Measurements from ENCODE around the gene DES. TPM values are rescaled to one million over a fixed set of nuclear protein-coding genes. Genes with fewer than 3 reads are reported as not detected.

The DES gene
- polyA plus RNA-seq, 4 donors: 7.4 to 9.3 (median 8.1) TPM

GRCh38 chr2:219419012-219419324, 791 bp downstream of the DES start:
- DNase-seq (ENCODE audit: low read depth in 4 of 4, low spot score in 2 of 4): no peak

- no peak for DNase-seq (ENCODE audit: low read depth in 4 of 4, low spot score in 2 of 4)
These were observed 1.4 kb downstream of the DES start for GRCh38 chr2:219419331-219420197.

- no peak for DNase-seq (ENCODE audit: low read depth in 4 of 4, low spot score in 2 of 4)
These were observed 2.5 kb downstream of the DES start for GRCh38 chr2:219420687-219421086.

GRCh38 chr2:219421323-219421722, 3.1 kb downstream of the DES start:
- DNase-seq (ENCODE audit: low read depth in 4 of 4, low spot score in 2 of 4): no peak

- no peak for DNase-seq (ENCODE audit: low read depth in 4 of 4, low spot score in 2 of 4)
These were observed 4.9 kb downstream of the DES start for GRCh38 chr2:219422952-219423534.

- no peak for DNase-seq (ENCODE audit: low read depth in 4 of 4, low spot score in 2 of 4)
These were observed 5.6 kb downstream of the DES start for GRCh38 chr2:219423652-219424377.

- no peak for DNase-seq (ENCODE audit: low read depth in 4 of 4, low spot score in 2 of 4)
These were observed 7.3 kb downstream of the DES start for GRCh38 chr2:219425238-219426067.

- DNase-seq (ENCODE audit: low read depth in 4 of 4, low spot score in 2 of 4): no peak
These were observed 7.9 kb downstream of the DES start for GRCh38 chr2:219426068-219426443.

- no peak for DNase-seq (ENCODE audit: low read depth in 4 of 4, low spot score in 2 of 4)
These were observed 8.5 kb downstream of the DES start for GRCh38 chr2:219426534-219427136.

GRCh38 chr2:219428469-219428868, 10.3 kb downstream of the DES start:
- no peak for DNase-seq (ENCODE audit: low read depth in 4 of 4, low spot score in 2 of 4)

GRCh38 chr2:219429958-219430606, 11.9 kb downstream of the DES start:
- DNase-seq (ENCODE audit: low read depth in 4 of 4, low spot score in 2 of 4): no peak

GRCh38 chr2:219430633-219431615, 12.7 kb downstream of the DES start:
- DNase-seq (ENCODE audit: low read depth in 4 of 4, low spot score in 2 of 4): no peak

- no peak for DNase-seq (ENCODE audit: low read depth in 4 of 4, low spot score in 2 of 4)
These were observed 15.7 kb downstream of the DES start for GRCh38 chr2:219433666-219434467.

- no peak for DNase-seq (ENCODE audit: low read depth in 4 of 4, low spot score in 2 of 4)
These were observed 16.2 kb downstream of the DES start for GRCh38 chr2:219434468-219434717.

GRCh38 chr2:219434718-219435525, 16.7 kb downstream of the DES start, which contains the start of gene SPEG:
SPEG (plus strand) TSS chr2:219434843; CDS start chr2:219434978, 135 bp downstream.
- DNase-seq (ENCODE audit: low read depth in 4 of 4, low spot score in 2 of 4): no peak

- DNase-seq (ENCODE audit: low read depth in 4 of 4, low spot score in 2 of 4): no peak
These were observed 17.5 kb downstream of the DES start for GRCh38 chr2:219435701-219436100.

- DNase-seq (ENCODE audit: low read depth in 4 of 4, low spot score in 2 of 4): no peak
These were observed 18.3 kb downstream of the DES start for GRCh38 chr2:219436491-219436890.
